ENCODE results near the gene CACUL1.

The CACUL1 gene

DNA sequence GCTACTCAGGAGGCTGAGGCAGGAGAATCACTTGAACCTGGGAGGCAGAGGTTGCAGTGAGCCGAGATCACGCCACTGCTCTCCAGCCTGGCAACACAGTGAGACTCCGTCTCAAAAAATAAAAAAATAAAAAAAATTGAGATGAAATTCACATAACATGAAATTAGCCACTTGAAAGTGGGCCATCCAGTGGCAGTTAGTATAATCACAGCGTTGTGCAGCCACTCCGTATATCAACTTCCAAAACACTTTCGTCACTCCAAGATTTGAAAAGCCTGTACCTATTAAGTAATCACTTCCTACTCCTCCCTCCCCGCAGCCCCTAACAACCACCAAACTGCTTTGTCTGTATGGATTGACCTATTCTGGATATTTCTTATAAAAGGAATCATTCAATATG, 20.7 kb upstream of the CACUL1 start:
- TF ChIP-seq, protein P1, sequence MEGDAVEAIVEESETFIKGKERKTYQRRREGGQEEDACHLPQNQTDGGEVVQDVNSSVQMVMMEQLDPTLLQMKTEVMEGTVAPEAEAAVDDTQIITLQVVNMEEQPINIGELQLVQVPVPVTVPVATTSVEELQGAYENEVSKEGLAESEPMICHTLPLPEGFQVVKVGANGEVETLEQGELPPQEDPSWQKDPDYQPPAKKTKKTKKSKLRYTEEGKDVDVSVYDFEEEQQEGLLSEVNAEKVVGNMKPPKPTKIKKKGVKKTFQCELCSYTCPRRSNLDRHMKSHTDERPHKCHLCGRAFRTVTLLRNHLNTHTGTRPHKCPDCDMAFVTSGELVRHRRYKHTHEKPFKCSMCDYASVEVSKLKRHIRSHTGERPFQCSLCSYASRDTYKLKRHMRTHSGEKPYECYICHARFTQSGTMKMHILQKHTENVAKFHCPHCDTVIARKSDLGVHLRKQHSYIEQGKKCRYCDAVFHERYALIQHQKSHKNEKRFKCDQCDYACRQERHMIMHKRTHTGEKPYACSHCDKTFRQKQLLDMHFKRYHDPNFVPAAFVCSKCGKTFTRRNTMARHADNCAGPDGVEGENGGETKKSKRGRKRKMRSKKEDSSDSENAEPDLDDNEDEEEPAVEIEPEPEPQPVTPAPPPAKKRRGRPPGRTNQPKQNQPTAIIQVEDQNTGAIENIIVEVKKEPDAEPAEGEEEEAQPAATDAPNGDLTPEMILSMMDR (IDR thresholded peaks at IDR 0.05), result no peak; the same call in 1 of the 2 replicates

DNA sequence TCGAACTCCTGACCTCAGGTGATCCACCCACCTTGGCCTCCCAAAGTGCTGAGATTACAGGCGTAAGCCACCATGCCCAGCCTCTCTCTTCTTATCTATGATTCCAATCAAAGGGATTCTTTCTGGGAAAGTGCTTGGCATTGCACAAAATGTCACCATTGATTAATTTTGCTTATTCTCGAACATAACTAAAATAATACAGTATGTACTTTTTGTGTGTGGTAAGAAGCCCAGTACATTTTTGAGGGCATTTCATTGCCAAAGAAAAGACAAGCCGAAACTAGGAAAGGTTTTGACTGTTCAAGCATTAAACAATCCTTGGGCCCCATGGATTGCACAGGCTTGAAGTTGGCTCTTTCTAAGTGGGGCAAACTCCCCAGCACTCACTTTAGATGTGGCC, 18.3 kb upstream of the CACUL1 start:
- TF ChIP-seq, protein P1 (IDR thresholded peaks at IDR 0.05), result no peak

DNA sequence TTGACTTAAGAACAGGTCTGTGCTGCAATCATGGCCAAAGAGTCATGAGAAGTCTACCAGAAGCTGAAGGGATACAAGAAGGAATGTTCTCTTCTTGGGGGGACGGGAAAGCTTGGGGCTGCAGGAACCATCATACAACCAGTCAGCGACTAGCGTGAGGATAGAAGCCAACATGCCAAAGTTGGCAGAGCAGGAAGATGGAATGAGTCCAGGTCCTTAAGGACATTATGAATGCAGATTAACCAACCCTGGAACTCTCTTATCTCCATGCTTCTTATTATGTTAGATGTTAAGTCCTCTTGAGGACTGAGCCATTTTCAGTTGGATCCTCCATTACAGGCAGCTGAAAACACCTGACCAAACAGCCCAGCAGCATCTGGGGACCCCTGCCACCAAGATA, 17.2 kb upstream of the CACUL1 start:
- TF ChIP-seq, protein P1 (IDR thresholded peaks at IDR 0.05), result no peak

DNA sequence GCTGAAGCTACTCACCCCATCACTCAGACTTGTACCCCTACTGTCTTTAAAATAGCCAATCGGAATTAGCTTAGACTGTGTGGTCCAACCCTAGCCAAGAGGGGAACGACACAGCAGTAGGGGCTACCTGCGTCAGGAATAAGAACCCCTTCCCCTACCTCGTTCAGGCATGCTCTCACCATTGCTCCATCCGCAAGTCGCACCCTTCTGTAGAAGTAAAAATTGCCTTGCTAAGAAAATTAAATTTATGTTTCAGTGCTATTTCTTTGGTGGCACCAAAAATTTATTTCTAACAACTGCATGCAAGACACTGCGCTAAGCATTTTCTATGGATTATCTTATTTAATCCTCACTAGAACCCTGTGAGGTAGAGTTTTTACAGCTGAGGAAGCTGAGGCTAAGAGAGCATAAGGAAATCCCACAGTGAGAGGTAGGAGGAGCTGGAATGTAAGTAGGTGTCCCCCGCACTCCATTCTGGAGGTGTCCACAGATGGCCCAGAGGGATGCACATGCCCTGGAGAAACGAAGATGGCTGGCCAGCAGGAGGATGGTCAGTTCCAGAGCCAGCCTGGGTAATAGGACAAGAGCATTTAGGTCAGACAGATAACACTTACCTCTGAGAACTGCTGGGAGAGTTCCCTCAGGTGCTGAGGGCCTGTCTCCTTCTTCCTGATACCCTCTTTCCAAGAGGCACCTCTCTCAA, 15.3 kb upstream of the CACUL1 start:
- TF ChIP-seq, protein P1 (IDR thresholded peaks at IDR 0.05), result no peak

DNA sequence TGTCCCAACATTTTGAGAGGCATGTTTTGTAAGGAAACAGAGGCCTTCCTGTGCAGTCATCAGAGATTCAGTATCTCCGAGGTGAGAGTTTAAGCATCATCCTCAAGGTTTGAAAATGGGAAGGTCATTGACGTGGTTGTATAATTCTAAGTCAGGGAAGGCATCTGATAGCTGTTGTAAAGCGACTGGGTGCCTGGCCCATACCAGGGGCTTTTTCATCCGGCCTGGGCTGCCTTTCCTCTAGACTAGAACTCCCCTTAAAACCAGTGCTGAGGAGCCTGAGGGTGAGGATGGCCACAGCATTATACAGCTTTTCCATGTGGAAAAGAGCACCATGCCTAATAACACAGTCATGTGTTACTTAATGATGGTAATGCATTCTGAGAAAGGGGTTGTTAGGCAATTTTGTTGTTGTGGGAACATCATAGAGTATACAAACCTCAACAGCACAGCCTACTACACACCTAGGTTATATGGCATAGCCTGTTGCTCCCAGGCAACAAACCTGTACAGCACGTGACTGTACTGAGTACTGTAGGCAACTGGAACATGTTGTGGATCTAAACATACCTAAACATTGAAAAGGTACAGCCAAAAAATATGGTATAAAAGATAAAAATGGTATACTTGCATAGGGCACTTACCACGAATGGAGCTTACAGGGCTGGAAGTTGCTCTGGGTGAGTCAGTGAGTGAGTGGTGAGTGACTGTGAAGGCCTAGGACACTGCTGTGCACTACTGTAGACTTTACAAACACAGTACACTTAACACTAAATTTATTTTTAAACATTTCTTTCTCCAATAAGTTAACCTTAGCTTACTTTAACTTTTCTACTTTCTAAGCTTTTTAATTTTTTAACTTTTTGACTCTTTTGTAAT, 13.5 kb upstream of the CACUL1 start:
- TF ChIP-seq, protein P1 (IDR thresholded peaks at IDR 0.05), result no peak

DNA sequence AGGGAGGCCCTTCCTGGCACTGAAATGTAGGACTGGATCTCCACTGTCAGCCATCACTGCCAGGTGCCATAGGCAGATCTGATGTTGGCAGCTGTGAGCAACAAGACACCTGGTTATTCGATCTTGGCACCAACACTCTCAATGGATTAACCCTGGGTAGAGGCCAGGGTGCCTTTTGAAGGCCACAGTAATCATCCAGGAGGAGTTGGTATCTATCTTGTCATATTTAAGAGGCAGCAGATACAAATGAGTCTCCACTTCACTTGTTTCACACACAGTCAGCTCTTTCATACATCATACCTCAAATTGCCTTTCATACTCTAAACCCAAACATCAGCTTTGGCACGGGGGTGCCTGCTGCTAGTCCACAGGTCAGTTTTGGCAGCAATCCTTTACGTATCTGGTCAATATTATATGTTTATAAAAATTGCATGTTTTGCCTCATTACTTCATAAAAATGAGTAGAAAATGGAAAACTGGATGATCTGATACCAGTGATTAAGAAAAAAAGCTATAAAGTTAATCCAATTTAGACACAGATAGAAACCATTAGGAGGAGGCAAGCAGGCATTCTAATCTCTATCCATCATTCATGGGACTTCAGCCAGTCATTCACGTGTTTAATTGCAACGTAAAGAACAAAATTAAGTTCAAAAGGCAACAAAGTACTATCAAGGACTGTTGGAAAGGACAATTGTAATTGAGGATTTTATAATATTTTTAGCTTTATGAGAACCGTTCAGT, 12.7 kb upstream of the CACUL1 start:
- TF ChIP-seq, protein P1 (IDR thresholded peaks at IDR 0.05), result no peak

DNA sequence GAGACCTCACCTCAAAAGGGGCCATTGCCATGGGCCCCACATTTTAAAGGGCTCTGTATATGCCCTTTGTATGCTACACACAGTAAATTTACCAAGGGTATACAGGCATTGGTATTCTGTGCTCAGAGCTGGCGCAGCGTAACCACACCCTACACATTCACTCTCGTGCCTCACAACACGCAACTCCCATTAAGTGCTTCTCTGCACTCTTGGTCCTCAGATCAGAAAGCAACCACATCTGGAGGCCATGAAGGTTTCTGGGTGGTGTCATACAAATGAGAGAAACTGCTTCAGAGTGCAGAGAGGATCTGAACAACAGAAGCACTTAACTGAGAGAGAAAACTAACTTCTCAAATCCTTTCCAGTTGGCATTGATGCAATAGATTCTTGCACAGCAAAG, 9.4 kb upstream of the CACUL1 start:
- TF ChIP-seq, protein P1 (IDR thresholded peaks at IDR 0.05), result no peak
